Neural cell (in vitro differentiated cells): ENCODE results near the gene SYT1. TPM values are rescaled to one million over a fixed set of nuclear protein-coding genes. Genes with fewer than 3 reads are reported as not detected.

Experiments used
- H2AFZ ChIP-seq: fragments of 200-600, 300-800 bp; sonication (generic), shearing (Covaris generic); 2 replicates; pipeline ENCODE4 v1.6.0; 2014; ENCODE audit warnings: low read depth, mild to moderate bottlenecking, antibody characterized with exemption, low read length, moderate library complexity
- H3F3A ChIP-seq: fragments of 200-600 bp; shearing (Covaris generic); 2 replicates; pipeline ENCODE4 v1.6.1; 2016; ENCODE audit warnings: mild to moderate bottlenecking, moderate library complexity, mixed read lengths, antibody characterized with exemption, low read length; ENCODE audit not compliant: insufficient read depth, poor library complexity, severe bottlenecking
- H3K27ac ChIP-seq: fragments of 200-600, 300-800 bp; sonication (generic), shearing (Covaris generic); 2 replicates; pipeline ENCODE4 v1.5.1; 2014; ENCODE audit warnings: mild to moderate bottlenecking, low read length, moderate library complexity
- H3K27me3 ChIP-seq: fragments of 300-800, 200-600 bp; sonication (generic), shearing (Covaris generic); 2 replicates; pipeline ENCODE4 v1.6.0; 2014; ENCODE audit warnings: mild to moderate bottlenecking, low read depth, low read length, moderate library complexity; ENCODE audit not compliant: insufficient read depth
- H3K36me3 ChIP-seq: fragments of 300-800, 200-600 bp; sonication (generic), shearing (Covaris generic); 2 replicates; pipeline ENCODE4 v1.5.1; 2014; ENCODE audit warnings: mild to moderate bottlenecking, antibody characterized with exemption, low read length, moderate library complexity; ENCODE audit not compliant: insufficient read depth
- H3K4me2 ChIP-seq: fragments of 300-800, 200-600 bp; sonication (generic), shearing (Covaris generic); 2 replicates; pipeline ENCODE4 v1.6.0; 2014; ENCODE audit warnings: mild to moderate bottlenecking, low read length
- H3K4me3 ChIP-seq: fragments of 300-800, 200-600 bp; sonication (generic), shearing (Covaris generic); 2 replicates; pipeline ENCODE4 v1.5.1; 2014; ENCODE audit warnings: mild to moderate bottlenecking, low read length, moderate library complexity
- H3K79me2 ChIP-seq: fragments of 200-600 bp; shearing (Covaris generic); replicated peaks from 2 replicates; pipeline ENCODE4 v1.6.0; 2014; ENCODE audit warnings: mild to moderate bottlenecking, low read length, moderate library complexity; ENCODE audit not compliant: insufficient read depth
- H3K9ac ChIP-seq: fragments of 300-800, 200-600 bp; sonication (generic), shearing (Covaris generic); 2 replicates; pipeline ENCODE4 v1.6.1; 2016; ENCODE audit warnings: mild to moderate bottlenecking, low read length, mixed read lengths
- H3K9me2 ChIP-seq: fragments of 200-600 bp; shearing (Covaris generic); 2 replicates; pipeline ENCODE4 v1.6.1; 2016; ENCODE audit warnings: mild to moderate bottlenecking, low read length, mixed read lengths; ENCODE audit not compliant: insufficient read depth
- H3K9me3 ChIP-seq: fragments of 200-600, 300-800 bp; sonication (generic), shearing (Covaris generic); 2 replicates; pipeline ENCODE4 v1.6.1; 2016; ENCODE audit warnings: mild to moderate bottlenecking, mixed run types, low read length, moderate library complexity, mixed read lengths
- H4K20me1 ChIP-seq: fragments of 200-600 bp; shearing (Covaris generic); 2 replicates; pipeline ENCODE4 v1.6.1; 2016; ENCODE audit warnings: mild to moderate bottlenecking, mixed run types; ENCODE audit not compliant: insufficient read depth
- EP300 ChIP-seq: fragments of 450-650 bp; conservative IDR thresholded peaks from 2 replicates; pipeline ENCODE4 v1.6.1; 2014; ENCODE audit warnings: antibody characterized with exemption, mild to moderate bottlenecking, moderate library complexity; ENCODE audit not compliant: poor library complexity, severe bottlenecking
- EZH2 ChIP-seq: fragments of 200-600, 300-800 bp; shearing (Covaris generic), sonication (generic); IDR thresholded peaks from 2 replicates; pipeline ENCODE4 v1.6.1; 2014; ENCODE audit warnings: antibody characterized with exemption, low read length, borderline replicate concordance, mild to moderate bottlenecking; ENCODE audit not compliant: insufficient read depth, poor library complexity, severe bottlenecking
- MXI1 ChIP-seq: fragments of 450-650 bp; conservative IDR thresholded peaks from 2 replicates; pipeline ENCODE4 v1.6.1; 2014; ENCODE audit warnings: antibody characterized with exemption, mild to moderate bottlenecking; ENCODE audit not compliant: poor library complexity, severe bottlenecking
- POLR2AphosphoS5 ChIP-seq: IDR thresholded peaks from 2 replicates; pipeline ENCODE4 v1.6.1; 2012
- RAD21 ChIP-seq: fragments of 450-650 bp; conservative IDR thresholded peaks from 2 replicates; pipeline ENCODE4 v1.6.1; 2014; ENCODE audit warnings: antibody characterized with exemption, mild to moderate bottlenecking, moderate library complexity
- SMC3 ChIP-seq: fragments of 450-650 bp; conservative IDR thresholded peaks from 2 replicates; pipeline ENCODE4 v1.6.1; 2014; ENCODE audit warnings: antibody characterized with exemption, mild to moderate bottlenecking, moderate library complexity; ENCODE audit not compliant: poor library complexity
- TAF1 ChIP-seq: IDR thresholded peaks from 2 replicates; pipeline ENCODE4 v1.6.1; 2012; ENCODE audit warnings: low read depth
- polyA plus RNA-seq: library from polyadenylated mRNA; depleted of rRNA; stranded (reverse); fragments of >200 nt; gene quantifications from 2 replicates; pipeline ENCODE4 v1.2.3, GENCODE V29; 2014
- TF ChIP-seq, protein P1 (sequence below): fragments of 450-650 bp; IDR thresholded peaks from 2 replicates; pipeline ENCODE4 v1.5.1; 2014; ENCODE audit warnings: antibody characterized with exemption, mild to moderate bottlenecking, moderate library complexity; ENCODE audit not compliant: poor library complexity, severe bottlenecking
- TF ChIP-seq, protein P2 (sequence below): IDR thresholded peaks from 2 replicates; pipeline ENCODE4 v1.6.1; 2012; ENCODE audit warnings: borderline replicate concordance

SYT1 gene
- polyA plus RNA-seq, 1 donor from 2014 or later: 103 TPM

DNA sequence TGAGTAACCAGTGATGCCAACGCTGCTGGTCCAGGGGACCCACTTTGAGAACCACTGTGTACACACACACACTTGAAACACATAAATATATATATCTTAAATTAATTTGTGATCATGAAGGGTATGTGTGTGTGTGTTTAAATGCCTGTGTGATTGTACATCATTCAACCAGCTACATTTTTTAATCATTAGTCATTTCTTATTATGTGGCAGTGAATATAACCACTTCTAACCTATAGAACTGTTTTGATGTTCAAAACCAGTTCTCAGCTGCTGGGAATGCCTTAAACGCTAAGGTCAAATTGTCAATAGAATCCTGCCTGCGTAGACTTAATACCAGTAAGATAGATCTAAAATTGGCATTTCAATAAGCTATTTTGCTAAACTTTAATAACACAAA is 330.0 kb downstream of the SYT1 start:
- Histone ChIP-seq H3K4me2 (no peak overlapping the region), H3K27me3 (no peaks in the 10 kb centered on the region), H3K4me3 (no peak overlapping the region), H3K9ac (no peak overlapping the region), H4K20me1 (no peaks in the 10 kb centered on the region), H2AFZ (no peak overlapping the region), H3K9me3 (no peaks in the 10 kb centered on the region), H3K27ac (no peak overlapping the region), H3K79me2 (no peaks in the 10 kb centered on the region), H3K36me3 (no peaks in the 10 kb centered on the region), H3K9me2 (no peaks in the 10 kb centered on the region), H3F3A (no peaks in the 10 kb centered on the region)
- TF ChIP-seq POLR2AphosphoS5 (no peak), RAD21 (no peak), EZH2 (no peak), EP300 (no peak), TAF1 (no peak), SMC3 (no peak)
- TF ChIP-seq, protein P1, sequence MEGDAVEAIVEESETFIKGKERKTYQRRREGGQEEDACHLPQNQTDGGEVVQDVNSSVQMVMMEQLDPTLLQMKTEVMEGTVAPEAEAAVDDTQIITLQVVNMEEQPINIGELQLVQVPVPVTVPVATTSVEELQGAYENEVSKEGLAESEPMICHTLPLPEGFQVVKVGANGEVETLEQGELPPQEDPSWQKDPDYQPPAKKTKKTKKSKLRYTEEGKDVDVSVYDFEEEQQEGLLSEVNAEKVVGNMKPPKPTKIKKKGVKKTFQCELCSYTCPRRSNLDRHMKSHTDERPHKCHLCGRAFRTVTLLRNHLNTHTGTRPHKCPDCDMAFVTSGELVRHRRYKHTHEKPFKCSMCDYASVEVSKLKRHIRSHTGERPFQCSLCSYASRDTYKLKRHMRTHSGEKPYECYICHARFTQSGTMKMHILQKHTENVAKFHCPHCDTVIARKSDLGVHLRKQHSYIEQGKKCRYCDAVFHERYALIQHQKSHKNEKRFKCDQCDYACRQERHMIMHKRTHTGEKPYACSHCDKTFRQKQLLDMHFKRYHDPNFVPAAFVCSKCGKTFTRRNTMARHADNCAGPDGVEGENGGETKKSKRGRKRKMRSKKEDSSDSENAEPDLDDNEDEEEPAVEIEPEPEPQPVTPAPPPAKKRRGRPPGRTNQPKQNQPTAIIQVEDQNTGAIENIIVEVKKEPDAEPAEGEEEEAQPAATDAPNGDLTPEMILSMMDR: no peak
- TF ChIP-seq, protein P2, sequence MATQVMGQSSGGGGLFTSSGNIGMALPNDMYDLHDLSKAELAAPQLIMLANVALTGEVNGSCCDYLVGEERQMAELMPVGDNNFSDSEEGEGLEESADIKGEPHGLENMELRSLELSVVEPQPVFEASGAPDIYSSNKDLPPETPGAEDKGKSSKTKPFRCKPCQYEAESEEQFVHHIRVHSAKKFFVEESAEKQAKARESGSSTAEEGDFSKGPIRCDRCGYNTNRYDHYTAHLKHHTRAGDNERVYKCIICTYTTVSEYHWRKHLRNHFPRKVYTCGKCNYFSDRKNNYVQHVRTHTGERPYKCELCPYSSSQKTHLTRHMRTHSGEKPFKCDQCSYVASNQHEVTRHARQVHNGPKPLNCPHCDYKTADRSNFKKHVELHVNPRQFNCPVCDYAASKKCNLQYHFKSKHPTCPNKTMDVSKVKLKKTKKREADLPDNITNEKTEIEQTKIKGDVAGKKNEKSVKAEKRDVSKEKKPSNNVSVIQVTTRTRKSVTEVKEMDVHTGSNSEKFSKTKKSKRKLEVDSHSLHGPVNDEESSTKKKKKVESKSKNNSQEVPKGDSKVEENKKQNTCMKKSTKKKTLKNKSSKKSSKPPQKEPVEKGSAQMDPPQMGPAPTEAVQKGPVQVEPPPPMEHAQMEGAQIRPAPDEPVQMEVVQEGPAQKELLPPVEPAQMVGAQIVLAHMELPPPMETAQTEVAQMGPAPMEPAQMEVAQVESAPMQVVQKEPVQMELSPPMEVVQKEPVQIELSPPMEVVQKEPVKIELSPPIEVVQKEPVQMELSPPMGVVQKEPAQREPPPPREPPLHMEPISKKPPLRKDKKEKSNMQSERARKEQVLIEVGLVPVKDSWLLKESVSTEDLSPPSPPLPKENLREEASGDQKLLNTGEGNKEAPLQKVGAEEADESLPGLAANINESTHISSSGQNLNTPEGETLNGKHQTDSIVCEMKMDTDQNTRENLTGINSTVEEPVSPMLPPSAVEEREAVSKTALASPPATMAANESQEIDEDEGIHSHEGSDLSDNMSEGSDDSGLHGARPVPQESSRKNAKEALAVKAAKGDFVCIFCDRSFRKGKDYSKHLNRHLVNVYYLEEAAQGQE: no peak

DNA sequence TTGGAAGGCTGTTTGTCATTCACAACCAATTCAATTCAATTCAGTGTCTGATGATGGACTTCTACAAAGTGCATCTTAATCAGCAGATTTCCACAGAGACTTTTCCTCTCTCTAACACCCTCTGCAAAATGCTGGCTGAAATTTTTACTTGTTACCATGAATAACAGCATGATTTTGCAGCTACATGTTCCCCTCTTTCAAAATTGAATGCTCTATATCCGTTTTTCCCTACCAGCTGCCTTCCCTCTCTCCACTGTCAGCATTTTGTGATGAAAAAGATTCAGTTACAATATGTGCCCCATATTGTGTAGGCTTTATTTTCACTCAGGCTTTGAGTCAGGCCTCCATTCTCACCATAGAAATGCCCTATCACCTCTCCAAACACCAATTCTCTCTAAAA is 334.6 kb downstream of the SYT1 start:
- Histone ChIP-seq H3F3A (no peaks in the 10 kb centered on the region), H3K9me3 (no peaks in the 10 kb centered on the region), H3K4me2 (no peak overlapping the region), H2AFZ (no peak overlapping the region), H4K20me1 (no peaks in the 10 kb centered on the region), H3K9me2 (no peaks in the 10 kb centered on the region), H3K79me2 (no peaks in the 10 kb centered on the region), H3K4me3 (no peak overlapping the region), H3K27me3 (no peaks in the 10 kb centered on the region), H3K36me3 (no peaks in the 10 kb centered on the region), H3K27ac (peak overlapping the region; percentile 21), H3K9ac (no peak overlapping the region)
- TF ChIP-seq MXI1 (no peak), TAF1 (no peak), POLR2AphosphoS5 (no peak), SMC3 (no peak), RAD21 (no peak), EP300 (no peak), EZH2 (no peak)
- TF ChIP-seq, protein P2: no peak
- TF ChIP-seq, protein P1: no peak
